NCI-H345 treated with DMSO at 0.1 percent for 48 hours (cell line): Measurements from ENCODE around the gene RETN.

Experiments
- DNase-seq: peaks from one replicate; lab custom pipeline; 2025; ENCODE audit not compliant: unreplicated experiment; lab: John Stamatoyannopoulos, UW

The RETN gene

DNA sequence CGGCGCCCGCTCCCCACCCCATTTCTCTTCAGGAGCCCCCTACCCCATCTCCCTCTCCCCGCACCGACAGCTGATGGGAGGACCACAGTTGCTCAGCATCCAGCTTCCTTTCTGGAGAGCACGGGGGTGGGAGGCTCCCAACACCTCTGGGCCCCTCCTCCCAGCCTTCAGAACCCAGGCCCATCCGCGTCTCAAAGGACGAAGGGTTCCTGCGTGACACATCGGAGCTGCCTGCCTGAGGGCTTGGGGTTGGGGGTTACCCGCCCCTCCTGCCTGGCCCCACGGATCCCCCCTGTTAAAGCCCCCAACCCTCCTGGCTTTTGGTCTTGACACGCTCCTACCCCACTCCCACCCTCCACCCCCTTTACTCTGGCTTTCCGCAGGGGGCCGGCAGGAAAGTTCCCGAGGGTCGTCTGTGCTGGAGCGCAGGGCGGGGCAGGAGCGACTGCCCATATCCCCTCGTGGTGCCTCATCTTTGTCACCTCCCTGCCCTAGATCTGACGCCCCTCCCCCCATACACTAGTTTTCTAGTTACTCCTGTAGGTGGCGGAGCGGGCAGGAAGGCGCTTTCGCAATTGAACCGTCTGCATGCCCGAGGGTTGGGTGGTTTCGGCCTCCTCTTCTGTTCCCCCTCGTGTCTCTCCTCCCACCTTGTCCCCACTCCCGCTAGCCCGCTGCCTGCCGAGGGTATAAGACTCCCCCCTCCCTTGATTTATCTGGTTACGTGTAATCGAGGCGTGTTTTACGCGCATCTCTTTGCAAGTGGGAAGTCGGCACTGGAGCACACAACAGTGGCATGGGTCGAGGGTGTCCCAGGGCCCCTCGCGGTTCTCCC is 12.7 kb downstream of the RETN start:
- no peak for DNase-seq

GRCh38 chr19:7682175-7682855 is 13.5 kb downstream of the RETN start:
- no peak for DNase-seq

GRCh38 chr19:7685546-7686445 is 16.9 kb downstream of the RETN start:
- no peak for DNase-seq

DNA sequence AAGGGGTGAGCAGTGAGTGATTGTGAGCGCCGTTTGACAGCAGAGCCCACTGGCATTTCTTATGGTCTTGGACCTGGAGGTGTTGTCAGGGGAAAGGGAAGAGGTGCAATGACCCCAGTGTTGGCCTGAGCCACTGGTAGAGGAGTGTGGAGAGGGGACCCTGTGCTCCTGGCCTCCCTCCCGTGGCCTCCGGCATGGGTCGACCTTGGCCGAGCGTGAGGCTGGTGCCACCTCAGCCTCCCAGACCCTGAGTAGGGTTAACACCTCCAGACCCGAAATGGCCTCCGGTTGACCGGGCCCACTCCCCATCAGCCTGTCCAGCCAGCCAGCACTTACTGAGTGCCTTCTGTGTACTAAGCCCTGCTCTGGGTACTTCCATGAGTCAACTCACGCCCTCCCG is 18.3 kb downstream of the RETN start:
- no peak for DNase-seq

DNA sequence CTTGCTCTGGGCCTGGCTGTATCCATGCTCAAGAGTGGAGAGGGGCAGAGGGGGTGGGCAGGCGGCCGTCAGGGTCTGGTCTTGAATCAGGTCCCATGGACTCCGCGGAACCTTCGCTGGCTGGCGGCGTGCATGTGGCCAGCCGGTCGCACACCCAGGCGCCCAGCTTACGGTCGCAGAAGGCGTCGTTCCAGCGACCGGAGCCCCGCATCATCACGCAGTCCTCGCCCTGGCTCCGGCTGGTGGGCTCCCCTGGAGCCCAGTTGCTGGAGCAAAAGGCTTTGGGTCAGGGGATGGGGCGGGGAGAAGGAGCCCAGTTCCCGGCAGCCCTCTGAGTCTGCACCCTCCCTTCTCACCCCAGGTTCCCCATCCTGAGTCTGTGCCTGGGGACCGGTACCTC is 20.3 kb downstream of the RETN start:
- DNase-seq, result no peak

DNA sequence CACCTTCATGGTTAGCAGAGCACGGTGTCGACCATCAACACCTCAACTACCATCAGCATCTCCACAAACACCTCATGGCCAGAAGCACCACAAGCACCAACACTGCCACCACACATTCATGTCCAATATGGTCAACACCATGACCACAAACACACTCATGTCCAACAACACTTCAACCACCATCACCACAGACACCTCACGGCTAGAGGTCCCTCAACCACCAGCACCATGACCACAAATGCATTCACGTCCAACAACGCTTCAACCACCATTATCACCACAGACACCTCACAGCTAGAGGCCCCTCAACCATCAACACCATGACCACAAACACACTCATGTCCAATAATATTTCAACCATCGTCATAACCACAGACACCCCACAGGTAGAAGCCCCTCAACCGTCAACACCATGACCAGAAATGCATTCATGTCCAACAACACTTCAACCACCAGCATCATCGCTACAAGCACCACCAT is 22.0 kb downstream of the RETN start:
- no peak for DNase-seq

DNA sequence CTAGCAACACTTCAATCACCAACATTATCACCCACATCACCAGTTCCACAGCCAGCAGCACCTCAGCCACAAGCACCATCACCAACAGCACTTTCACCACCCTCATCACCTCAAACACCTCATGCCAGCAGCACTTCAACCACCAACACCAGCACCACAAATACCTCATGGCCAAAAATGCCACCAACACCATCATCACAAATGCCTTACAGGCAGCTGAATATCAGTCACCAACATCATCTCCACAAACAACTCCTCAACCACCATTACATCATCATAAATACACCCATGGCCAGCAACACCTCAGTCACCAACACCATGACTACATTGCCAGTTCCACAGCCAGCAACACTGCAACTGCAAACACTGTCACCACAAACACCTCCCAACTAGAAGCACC is 22.6 kb downstream of the RETN start:
- DNase-seq, result no peak

DNA sequence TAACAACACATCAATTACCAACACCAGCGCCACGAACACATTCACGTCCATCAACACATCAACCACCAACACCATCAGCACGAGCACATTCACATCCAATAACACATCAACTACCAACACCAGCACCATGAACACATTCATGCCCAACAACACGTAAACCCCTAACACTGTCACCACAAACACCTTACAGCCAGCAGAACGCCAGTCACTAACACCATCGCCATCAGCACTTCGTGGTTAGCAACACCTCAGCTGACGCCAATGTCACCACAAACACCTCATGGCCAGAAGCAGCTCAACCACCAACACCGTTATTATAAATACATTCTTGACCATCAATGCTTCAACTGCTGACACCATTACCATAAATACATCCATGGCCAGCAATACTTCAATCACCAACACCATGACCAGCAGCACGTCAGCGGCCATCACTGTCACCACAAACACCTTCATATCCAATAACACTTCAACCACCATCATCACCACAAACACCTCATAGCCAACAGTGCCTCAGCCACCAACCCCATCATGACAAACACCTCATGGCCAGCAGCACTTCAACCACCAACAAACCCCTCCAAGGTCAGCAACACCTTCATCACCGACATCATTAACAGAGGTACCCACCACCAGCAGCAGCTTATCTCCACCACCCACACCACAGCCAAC is 23.7 kb downstream of the RETN start:
- DNase-seq, result no peak

DNA sequence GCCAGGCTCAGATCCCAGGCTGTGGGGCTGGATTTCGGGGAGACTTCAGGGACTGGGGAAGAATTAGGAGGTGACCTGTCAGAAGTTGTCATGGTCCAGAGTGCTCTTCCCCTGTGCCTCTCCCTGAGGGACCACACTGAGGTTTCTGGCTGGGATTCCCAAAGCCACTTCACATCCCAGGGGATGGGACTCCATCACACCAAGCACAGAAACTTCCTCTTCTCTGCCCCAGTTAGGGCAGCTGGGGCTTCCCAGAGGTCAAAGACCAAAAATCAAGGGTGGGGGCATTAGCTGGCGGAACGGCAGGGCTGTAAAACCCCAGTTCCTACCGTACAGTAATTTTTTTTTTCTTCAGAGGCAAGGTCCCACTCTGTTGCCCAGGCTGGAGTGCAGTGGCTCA is 25.6 kb downstream of the RETN start:
- DNase-seq, result no peak

DNA sequence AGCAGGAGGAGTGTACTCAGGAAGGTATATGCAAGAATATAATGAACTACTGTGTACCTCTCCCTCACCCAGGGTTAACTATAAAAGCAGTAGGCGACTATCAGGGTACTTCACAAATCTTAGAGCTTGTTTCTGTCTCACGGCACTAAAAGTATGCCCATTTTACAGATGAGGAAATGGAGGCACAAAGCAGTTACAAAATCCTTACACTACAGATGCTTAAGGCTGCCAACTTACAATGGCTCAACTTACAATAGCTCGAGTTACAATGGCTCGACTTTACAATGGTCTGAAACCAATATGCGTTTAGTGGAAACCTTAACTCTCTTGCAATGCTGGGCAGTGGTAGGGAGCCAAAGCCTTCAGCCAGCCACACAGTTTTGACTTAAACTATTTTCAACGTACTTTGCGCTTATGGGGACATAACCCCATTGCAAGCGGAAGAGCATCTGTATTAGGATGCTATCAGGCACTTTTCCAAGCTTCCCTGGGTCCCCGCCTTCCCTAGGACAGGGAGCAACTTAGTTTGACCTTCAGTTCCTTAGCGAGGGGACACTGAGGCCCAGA is 29.0 kb downstream of the RETN start:
- no peak for DNase-seq

GRCh38 chr19:7698583-7698982 is 29.7 kb downstream of the RETN start:
- no peak for DNase-seq

GRCh38 chr19:7699003-7699402 is 30.2 kb downstream of the RETN start:
- no peak for DNase-seq

- no peak for DNase-seq
Observed at GRCh38 chr19:7699417-7700401, 30.9 kb downstream of the RETN start.

GRCh38 chr19:7701049-7701653 is 32.3 kb downstream of the RETN start:
- no peak for DNase-seq

DNA sequence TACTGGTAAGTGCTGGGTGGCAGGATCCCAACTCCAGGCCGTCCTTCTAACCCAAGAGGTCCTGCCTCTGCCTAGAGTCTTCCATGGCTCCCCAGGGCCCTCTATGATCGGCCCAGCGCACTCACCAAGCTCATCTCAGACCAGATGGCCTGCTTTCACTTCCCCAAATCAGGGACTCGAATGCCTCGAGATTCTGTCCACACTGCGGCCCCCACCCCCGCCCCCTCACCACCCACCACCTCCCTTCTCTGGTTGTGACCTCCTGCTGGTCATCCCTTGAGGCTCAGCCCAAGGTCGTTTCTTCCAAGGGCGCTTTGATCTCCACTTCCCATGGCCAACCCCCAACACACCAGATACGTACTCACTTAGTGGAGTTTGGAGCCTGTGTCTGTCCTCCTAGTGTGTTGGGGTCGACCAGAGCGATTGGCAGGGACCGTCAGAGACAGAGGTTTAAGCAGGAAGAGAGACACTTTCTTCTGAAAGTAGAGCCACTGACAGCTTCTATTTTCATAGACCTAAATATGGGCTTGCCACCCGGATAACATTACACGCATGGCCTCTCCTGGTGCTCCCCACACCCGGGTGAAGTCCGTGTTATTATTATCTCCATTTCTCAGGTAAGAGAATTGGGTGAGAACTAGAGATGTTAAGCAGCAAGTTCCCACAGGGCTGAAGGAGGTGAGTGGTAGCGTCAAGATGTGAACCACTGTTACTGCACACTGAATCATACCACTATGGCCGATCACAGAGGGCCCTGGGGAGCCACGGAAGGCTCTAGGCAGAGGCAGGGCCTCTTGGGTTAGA is 33.0 kb downstream of the RETN start, which contains the start of gene FCER2:
Gene FCER2 (minus strand): TSS at position 478 of the 804 bp plus-strand sequence. CDS start 2,371 bp downstream, outside the sequence.
- DNase-seq, result no peak

DNA sequence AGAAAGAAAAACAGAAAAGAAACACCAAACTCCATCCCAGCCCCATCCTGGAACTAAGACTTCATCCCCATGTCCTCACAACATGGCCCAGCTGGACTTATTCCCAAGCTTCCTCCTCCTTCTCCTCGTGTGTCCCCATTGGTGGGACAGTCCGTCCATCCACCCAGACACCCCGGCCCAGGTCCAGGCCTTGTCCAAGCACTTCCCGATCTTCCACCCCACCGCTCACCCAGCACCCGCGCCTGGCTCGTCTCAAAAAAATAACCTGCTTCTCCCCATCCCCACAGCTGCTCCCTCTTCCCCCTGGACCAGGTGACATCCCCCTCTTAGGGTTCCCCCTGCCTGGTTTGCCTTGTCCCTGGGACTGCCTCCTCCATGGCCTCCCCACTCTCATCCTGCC is 34.5 kb downstream of the RETN start:
- no peak for DNase-seq

DNA sequence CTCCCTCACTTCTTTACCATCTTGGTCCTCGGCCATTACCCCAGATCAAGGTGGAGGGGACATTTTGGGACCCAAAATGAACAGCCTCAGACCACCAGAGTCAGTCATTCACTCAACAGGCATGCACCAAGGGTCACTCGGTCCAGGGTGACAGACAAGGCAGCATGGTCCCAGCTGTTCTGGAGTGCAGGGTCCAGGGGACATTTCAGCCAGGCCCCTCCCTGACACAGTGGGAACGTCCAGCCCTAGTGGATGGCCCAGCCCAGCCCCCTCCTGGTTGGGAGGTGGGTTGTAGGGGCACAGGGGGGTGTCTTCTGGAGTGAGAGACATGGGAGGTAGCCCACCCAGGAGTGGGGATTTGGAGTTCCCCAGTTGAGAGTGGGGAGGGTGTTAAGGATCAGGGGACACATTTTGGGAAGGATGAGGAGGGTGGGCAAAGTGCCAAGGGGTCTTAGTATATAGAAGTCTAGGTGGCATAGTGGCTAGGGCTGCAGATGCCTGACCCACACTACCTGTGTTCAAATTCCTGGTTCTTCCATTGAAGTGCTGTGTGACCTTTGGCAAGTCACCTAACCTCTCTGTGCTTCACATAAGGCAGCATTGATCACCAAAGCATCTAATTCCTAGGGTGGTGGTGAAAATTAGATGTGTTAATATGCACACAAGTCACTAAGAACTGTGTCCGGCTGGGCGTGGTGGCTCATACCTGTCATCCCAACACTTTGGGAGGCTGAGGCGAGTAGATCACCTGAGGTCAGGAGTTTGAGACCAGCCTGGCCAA is 35.6 kb downstream of the RETN start:
- no peak for DNase-seq
